ENCODE data around the gene FAR1.

DNA sequence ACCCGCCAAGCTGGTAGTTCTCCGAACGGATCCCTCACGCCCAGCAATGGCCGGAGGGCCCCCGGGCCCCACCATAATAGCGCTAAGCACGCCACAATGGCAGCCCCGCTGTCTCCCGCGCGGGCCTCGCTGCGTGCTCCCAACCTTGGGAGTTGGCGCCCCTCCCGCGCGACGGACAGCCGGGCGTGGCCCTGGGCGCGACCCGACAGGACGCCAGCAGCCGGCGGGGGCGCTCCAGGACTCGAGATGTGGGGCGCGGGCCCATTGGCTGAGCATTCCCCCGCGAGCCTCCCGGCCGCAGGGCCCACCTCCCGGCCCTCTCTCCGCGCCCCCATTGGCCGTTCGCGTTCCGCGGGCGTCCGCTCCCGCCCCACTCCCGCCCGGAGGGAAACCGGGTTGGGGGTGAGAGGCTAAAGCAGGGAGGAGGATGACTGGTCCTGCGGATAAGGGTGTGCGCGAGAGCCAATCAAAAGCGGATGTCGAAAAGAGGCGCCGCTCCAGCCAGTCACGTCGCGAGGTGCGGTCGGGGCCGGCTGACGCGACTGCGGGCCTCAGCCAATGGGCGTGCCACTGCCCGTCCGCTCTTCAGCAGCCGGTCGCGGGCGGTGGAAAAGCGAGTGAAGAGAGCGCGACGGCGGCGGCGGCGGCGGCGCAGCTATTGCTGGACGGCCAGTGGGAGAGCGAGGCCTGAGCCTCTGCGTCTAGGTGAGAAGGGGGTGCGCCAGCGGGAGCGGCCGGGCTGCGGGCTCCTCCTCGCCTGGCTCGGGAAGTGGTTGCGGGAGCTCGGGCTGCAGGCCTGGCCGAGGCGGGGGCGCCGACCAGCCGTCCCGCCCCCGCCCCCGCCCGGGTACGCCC, at the start of gene FAR1:
- TF ChIP-seq, protein P1, sequence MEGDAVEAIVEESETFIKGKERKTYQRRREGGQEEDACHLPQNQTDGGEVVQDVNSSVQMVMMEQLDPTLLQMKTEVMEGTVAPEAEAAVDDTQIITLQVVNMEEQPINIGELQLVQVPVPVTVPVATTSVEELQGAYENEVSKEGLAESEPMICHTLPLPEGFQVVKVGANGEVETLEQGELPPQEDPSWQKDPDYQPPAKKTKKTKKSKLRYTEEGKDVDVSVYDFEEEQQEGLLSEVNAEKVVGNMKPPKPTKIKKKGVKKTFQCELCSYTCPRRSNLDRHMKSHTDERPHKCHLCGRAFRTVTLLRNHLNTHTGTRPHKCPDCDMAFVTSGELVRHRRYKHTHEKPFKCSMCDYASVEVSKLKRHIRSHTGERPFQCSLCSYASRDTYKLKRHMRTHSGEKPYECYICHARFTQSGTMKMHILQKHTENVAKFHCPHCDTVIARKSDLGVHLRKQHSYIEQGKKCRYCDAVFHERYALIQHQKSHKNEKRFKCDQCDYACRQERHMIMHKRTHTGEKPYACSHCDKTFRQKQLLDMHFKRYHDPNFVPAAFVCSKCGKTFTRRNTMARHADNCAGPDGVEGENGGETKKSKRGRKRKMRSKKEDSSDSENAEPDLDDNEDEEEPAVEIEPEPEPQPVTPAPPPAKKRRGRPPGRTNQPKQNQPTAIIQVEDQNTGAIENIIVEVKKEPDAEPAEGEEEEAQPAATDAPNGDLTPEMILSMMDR (IDR thresholded peaks at IDR 0.05), result peak in 1 of 2 donors; percentile 60
- TF ChIP-seq POLR2A (IDR thresholded peaks at IDR 0.05) (no peak), POLR2AphosphoS5 (IDR thresholded peaks at IDR 0.05) (peak in 1 of 3 donors; percentile 68)
